Endothelial cell of umbilical vein (primary cell): ENCODE measurements around the gene RING1. TPM values are rescaled to one million over a fixed set of nuclear protein-coding genes. Genes with fewer than 3 reads are reported as not detected.

Experiments
- BruUV-seq: library from RNA; stranded (reverse); fragments of 400-500 nt; replicated peaks from 2 replicates; lab custom pipeline; 2021; lab: Mats Ljungman, UMichigan
- CTCF ChIA-PET: fragments of 300-600, 350-600 bp; sonication (Branson Sonifier 250); formaldehyde crosslinking; loops from one replicate; lab custom pipeline; 2021; ENCODE audit warnings: antibody characterized with exemption, inconsistent platforms; lab: Charles Lee
- POLR2A ChIA-PET: fragments of 300-600, 350-600 bp; sonication (Branson Sonifier 250); formaldehyde crosslinking; loops from one replicate; lab custom pipeline; 2021; ENCODE audit warnings: antibody characterized with exemption, inconsistent platforms; lab: Charles Lee
- DNase-seq: peaks from one replicate; pipeline ENCODE4 v3.0.0-alpha.2; 2011; ENCODE audit warnings: low read depth, low spot score
- FAIRE-seq: peaks from 2 replicates; lab custom pipeline; 2011; peaks lifted over from hg19 to GRCh38; lab: Jason Lieb, UNC
- H2AFZ ChIP-seq: 2 replicates; pipeline ENCODE4 v1.6.0; 2012; ENCODE audit warnings: low read depth, low read length, control low read depth, inconsistent platforms
- H3K27ac ChIP-seq: 2 replicates; pipeline ENCODE4 v1.5.1; 2011; ENCODE audit warnings: low read depth, mild to moderate bottlenecking, control low read depth, low read length, moderate library complexity; ENCODE audit not compliant: insufficient read depth
- H3K27me3 ChIP-seq, 2 experiments: 2 replicates each; pipeline versions ENCODE4 v1.6.0 to v1.6.1; 2011; ENCODE audit warnings: low read length in 2 of 2, mixed read lengths in 1 of 2; ENCODE audit not compliant: control insufficient read depth in 2 of 2, insufficient read depth in 2 of 2
- H3K36me3 ChIP-seq, 2 experiments: 2 replicates in 1 of 2; 3 replicates in 1 of 2; pipeline ENCODE4 v1.5.1; 2011; ENCODE audit warnings: low read length in 2 of 2, mild to moderate bottlenecking in 1 of 2, moderate library complexity in 1 of 2; ENCODE audit not compliant: control insufficient read depth in 2 of 2, insufficient read depth in 2 of 2; ENCODE audit errors: extremely low read depth in 1 of 2
- H3K4me1 ChIP-seq: 3 replicates; pipeline ENCODE4 v1.5.1; 2011; ENCODE audit warnings: mild to moderate bottlenecking, low read length; ENCODE audit not compliant: control insufficient read depth, insufficient read depth; ENCODE audit errors: extremely low read depth
- H3K4me2 ChIP-seq: 2 replicates; pipeline ENCODE4 v1.6.1; 2011; ENCODE audit warnings: low read length, control low read depth, mixed read lengths; ENCODE audit not compliant: insufficient read depth
- H3K4me3 ChIP-seq, 3 experiments: fragments of 200-600 bp in 1 of 3; sonication (generic), shearing (Covaris generic) in 1 of 3; replicated peaks in 1 of 3; 2 replicates each; pipeline ENCODE4 v1.5.1; 2011 to 2016; ENCODE audit warnings: control low read depth in 3 of 3, low read length in 3 of 3, mild to moderate bottlenecking in 2 of 3, inconsistent platforms in 1 of 3, low read depth in 1 of 3, moderate library complexity in 1 of 3; ENCODE audit not compliant: insufficient read depth in 1 of 3
- H3K79me2 ChIP-seq: 2 replicates; pipeline ENCODE4 v1.6.0; 2012; ENCODE audit warnings: low read length, inconsistent platforms; ENCODE audit not compliant: control insufficient read depth, insufficient read depth
- H3K9ac ChIP-seq: replicated peaks from 2 replicates; pipeline ENCODE3; 2011; ENCODE audit warnings: low read length, control low read depth; ENCODE audit not compliant: insufficient read depth; ENCODE audit errors: extremely low read depth
- H3K9me1 ChIP-seq: replicated peaks from 3 replicates; pipeline ENCODE4 v1.6.0; 2011; ENCODE audit warnings: mild to moderate bottlenecking, low read length; ENCODE audit not compliant: control insufficient read depth, insufficient read depth; ENCODE audit errors: extremely low read depth
- H3K9me3 ChIP-seq: replicated peaks from 2 replicates; pipeline ENCODE4 v1.5.1; 2012; ENCODE audit warnings: low read length, inconsistent platforms; ENCODE audit not compliant: control insufficient read depth, insufficient read depth
- H4K20me1 ChIP-seq: replicated peaks from 2 replicates; pipeline ENCODE3; 2011; ENCODE audit warnings: mild to moderate bottlenecking, low read length; ENCODE audit not compliant: control insufficient read depth, insufficient read depth; ENCODE audit errors: extremely low read depth
- CTCF ChIP-seq, 2 donors: IDR thresholded peaks; 1 replicate in 1 of 2; 2 replicates in 1 of 2; pipeline ENCODE4 v1.5.1; 2011; ENCODE audit warnings: low read length in 2 of 2, mild to moderate bottlenecking in 2 of 2, moderate library complexity in 2 of 2, control low read depth in 1 of 2, inconsistent platforms in 1 of 2, low read depth in 1 of 2; ENCODE audit not compliant: insufficient read depth in 1 of 2; ENCODE audit errors: extremely low read depth in 1 of 2
- EZH2 ChIP-seq: IDR thresholded peaks from 2 replicates; pipeline ENCODE4 v1.6.1; 2012; ENCODE audit warnings: borderline replicate concordance, low read depth, mild to moderate bottlenecking, moderate library complexity, low read length, inconsistent platforms; ENCODE audit not compliant: severe bottlenecking
- FOS ChIP-seq: IDR thresholded peaks from 2 replicates; pipeline ENCODE4 v1.6.1; 2011; ENCODE audit warnings: mild to moderate bottlenecking, low read length, moderate library complexity, borderline replicate concordance; ENCODE audit not compliant: insufficient read depth
- GATA2 ChIP-seq: IDR thresholded peaks from 2 replicates; pipeline ENCODE4 v1.7.0; 2011; ENCODE audit warnings: low read depth, mild to moderate bottlenecking, moderate library complexity, mixed read lengths, low read length; ENCODE audit not compliant: insufficient read length, insufficient read depth
- JUN ChIP-seq: IDR thresholded peaks from 2 replicates; pipeline ENCODE4 v1.6.1; 2011; ENCODE audit warnings: borderline replicate concordance, low read depth; ENCODE audit not compliant: insufficient read length, insufficient read depth
- MYC ChIP-seq: IDR thresholded peaks from one replicate; pipeline ENCODE4 v1.6.1; 2011; ENCODE audit warnings: mild to moderate bottlenecking, low read depth, low read length
- POLR2A ChIP-seq: IDR thresholded peaks from 2 replicates; pipeline ENCODE4 v1.6.1; 2012; ENCODE audit warnings: low read depth, mild to moderate bottlenecking, control low read depth, low read length
- POLR2AphosphoS5 ChIP-seq: IDR thresholded peaks from 2 replicates; pipeline ENCODE4 v1.6.1; 2012; ENCODE audit warnings: low read depth, mild to moderate bottlenecking, control low read depth, low read length, moderate library complexity; ENCODE audit not compliant: insufficient read depth
- dilution Hi-C: fragments of 300-500 bp; cut with MboI; formaldehyde crosslinking; loops from one replicate; pipeline ENCODE4 v1.15.0; 2019; ENCODE audit warnings: low sequenced_read_pairs; ENCODE audit not compliant: extremely low pct_ligation_motif_present
- intact Hi-C: fragments of 100-400 bp; cut with micrococcal nuclease; formaldehyde crosslinking; loops from one replicate; pipeline ENCODE4 v1.10.0; 2022
- polyA plus RNA-seq, 4 experiments: library from polyadenylated mRNA; depleted of rRNA in 3 of 4; stranded (reverse) in 3 of 4; unstranded in 1 of 4; fragments of >200 nt; gene quantifications; 2 replicates each; pipeline versions ENCODE4 v1.2.1 to v1.2.3, GENCODE V29; 2011 to 2012; ENCODE audit warnings: missing spikeins in 1 of 4
- total RNA-seq: library from RNA; stranded (reverse); gene quantifications from 2 replicates; pipeline ENCODE4 v1.2.3, GENCODE V29; 2021
- TF ChIP-seq, protein P1 (sequence below): IDR thresholded peaks from 2 replicates; pipeline ENCODE4 v1.6.1; 2011; ENCODE audit not compliant: insufficient read depth, insufficient read length

RING1 gene
- total and polyA plus RNA-seq, 2 donors (not counting 3 experiments of a cell fraction or from before 2014, with no cell fraction given), result 26.8 to 27.9 TPM

GRCh38 chr6:33168284-33168601 is 40.1 kb upstream of the RING1 start:
- ChIA-PET POLR2A (no interaction called here), CTCF (no interaction called here)
- TF ChIP-seq POLR2A (no peak), CTCF (IDR thresholded peaks at IDR 0.05; ENCODE audit: extremely low read depth in 1 of 2, insufficient read depth in 1 of 2, low read depth in 1 of 2, low read length in 2 of 2) (no peak)
- dilution Hi-C loops, result no loop called here
- Histone ChIP-seq H4K20me1 (no peaks in the 10 kb centered on the region), H3K4me1 (no peaks in the 10 kb centered on the region), H3K4me2 (no peak overlapping the region), H3K4me3 (no peak overlapping the region), H3K9me3 (no peaks in the 10 kb centered on the region), H3K36me3 (no peaks in the 10 kb centered on the region), H3K27me3 (no peaks in the 10 kb centered on the region), H3K79me2 (no peaks in the 10 kb centered on the region), H3K9me1 (no peaks in the 10 kb centered on the region), H3K9ac (no peak overlapping the region), H2AFZ (no peak overlapping the region), H3K27ac (no peak overlapping the region)
- DNase-seq (no peak), FAIRE-seq (no peak)
- BruUV-seq, result no TSS peak
- intact Hi-C loops, result no loop called here

DNA sequence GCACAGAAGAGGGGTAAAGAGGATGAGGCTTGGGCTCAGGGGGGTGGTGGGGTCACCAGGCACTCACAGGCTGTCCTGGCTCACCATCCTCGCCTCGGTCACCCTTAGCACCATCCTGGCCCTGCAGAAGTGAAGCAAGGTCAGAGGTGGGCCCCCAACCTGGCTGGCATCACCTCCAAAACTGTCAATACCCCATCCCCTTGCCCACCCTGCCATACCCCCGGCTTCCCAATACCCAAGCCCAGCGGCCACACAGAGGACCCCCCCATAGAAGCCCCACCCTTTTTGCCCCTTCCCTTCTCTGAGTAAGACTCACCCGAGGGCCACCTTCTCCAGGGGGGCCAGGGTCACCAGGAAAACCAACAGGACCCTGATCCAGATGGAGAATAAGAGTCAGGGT is 39.7 kb upstream of the RING1 start:
- no peaks in the 10 kb centered on the region for H4K20me1 ChIP-seq
- H3K36me3 ChIP-seq, result no peaks in the 10 kb centered on the region
- no peak for FAIRE-seq
- H3K9me1 ChIP-seq, result no peaks in the 10 kb centered on the region
- ChIA-PET POLR2A (no interaction called here), CTCF (no interaction called here)
- no peaks in the 10 kb centered on the region for H3K79me2 ChIP-seq
- H2AFZ ChIP-seq, result no peak overlapping the region
- H3K4me3 ChIP-seq, result no peak overlapping the region
- intact Hi-C loops (no loop called here), dilution Hi-C loops (no loop called here)
- no peaks in the 10 kb centered on the region for H3K27me3 ChIP-seq
- no peak overlapping the region for H3K4me2 ChIP-seq
- no peaks in the 10 kb centered on the region for H3K9me3 ChIP-seq
- H3K9ac ChIP-seq, result no peak overlapping the region
- no peaks in the 10 kb centered on the region for H3K4me1 ChIP-seq
- H3K27ac ChIP-seq, result no peak overlapping the region
- no peak for DNase-seq
- no TSS peak for BruUV-seq
- no peak for TF ChIP-seq GATA2
- no peak for TF ChIP-seq EZH2
- no peak for TF ChIP-seq MYC
- TF ChIP-seq POLR2A, result no peak
- no peak for TF ChIP-seq JUN
- TF ChIP-seq POLR2AphosphoS5, result no peak
- TF ChIP-seq FOS, result no peak
- TF ChIP-seq, protein P1, sequence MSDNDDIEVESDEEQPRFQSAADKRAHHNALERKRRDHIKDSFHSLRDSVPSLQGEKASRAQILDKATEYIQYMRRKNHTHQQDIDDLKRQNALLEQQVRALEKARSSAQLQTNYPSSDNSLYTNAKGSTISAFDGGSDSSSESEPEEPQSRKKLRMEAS, result no peak
- no peak for TF ChIP-seq CTCF (IDR thresholded peaks at IDR 0.05; ENCODE audit: extremely low read depth in 1 of 2, insufficient read depth in 1 of 2, low read depth in 1 of 2, low read length in 2 of 2)
